GM18873 (cell line): ENCODE measurements around the gene MAB21L4.

Source experiments
- ATAC-seq: cut with Tn5 transposase; IDR thresholded peaks from one replicate; pipeline ENCODE4 v1.9.1; 2021; ENCODE audit warnings: mild to moderate bottlenecking, moderate library complexity, moderate number of reproducible peaks; ENCODE audit not compliant: unreplicated experiment, low FRiP score

Gene MAB21L4

GRCh38 chr2:240913810-240914644 lies 18.1 kb upstream of the MAB21L4 start:
- ATAC-seq: no peak

GRCh38 chr2:240912878-240913809 lies 17.2 kb upstream of the MAB21L4 start:
- no peak for ATAC-seq

GRCh38 chr2:240911641-240912265 lies 15.8 kb upstream of the MAB21L4 start:
- ATAC-seq: no peak

- no peak for ATAC-seq
Measured at GRCh38 chr2:240909216-240909974, 13.4 kb upstream of the MAB21L4 start.

- no peak for ATAC-seq
Measured at GRCh38 chr2:240906911-240907590, 11.1 kb upstream of the MAB21L4 start.

- no peak for ATAC-seq
Measured at GRCh38 chr2:240906141-240906910, 10.4 kb upstream of the MAB21L4 start, which contains the start of gene CROCC2. Gene CROCC2 (plus strand): TSS chr2:240906336. CDS start chr2:240906514, 178 bp downstream.

GRCh38 chr2:240905176-240905781 lies 9.3 kb upstream of the MAB21L4 start:
- no peak for ATAC-seq

- no peak for ATAC-seq
Measured at GRCh38 chr2:240904216-240905175, 8.5 kb upstream of the MAB21L4 start.

GRCh38 chr2:240903191-240904060 lies 7.5 kb upstream of the MAB21L4 start:
- ATAC-seq: no peak

GRCh38 chr2:240902615-240903041 lies 6.7 kb upstream of the MAB21L4 start:
- ATAC-seq: no peak

- ATAC-seq: no peak
Measured at GRCh38 chr2:240901986-240902614, 6.1 kb upstream of the MAB21L4 start.

- ATAC-seq: no peak
Measured at GRCh38 chr2:240900141-240900860, 4.3 kb upstream of the MAB21L4 start.

GRCh38 chr2:240899468-240899865 lies 3.5 kb upstream of the MAB21L4 start:
- ATAC-seq: no peak

GRCh38 chr2:240898731-240899467 lies 2.9 kb upstream of the MAB21L4 start:
- ATAC-seq: no peak
